ENCODE data around the gene STK11.

DNA sequence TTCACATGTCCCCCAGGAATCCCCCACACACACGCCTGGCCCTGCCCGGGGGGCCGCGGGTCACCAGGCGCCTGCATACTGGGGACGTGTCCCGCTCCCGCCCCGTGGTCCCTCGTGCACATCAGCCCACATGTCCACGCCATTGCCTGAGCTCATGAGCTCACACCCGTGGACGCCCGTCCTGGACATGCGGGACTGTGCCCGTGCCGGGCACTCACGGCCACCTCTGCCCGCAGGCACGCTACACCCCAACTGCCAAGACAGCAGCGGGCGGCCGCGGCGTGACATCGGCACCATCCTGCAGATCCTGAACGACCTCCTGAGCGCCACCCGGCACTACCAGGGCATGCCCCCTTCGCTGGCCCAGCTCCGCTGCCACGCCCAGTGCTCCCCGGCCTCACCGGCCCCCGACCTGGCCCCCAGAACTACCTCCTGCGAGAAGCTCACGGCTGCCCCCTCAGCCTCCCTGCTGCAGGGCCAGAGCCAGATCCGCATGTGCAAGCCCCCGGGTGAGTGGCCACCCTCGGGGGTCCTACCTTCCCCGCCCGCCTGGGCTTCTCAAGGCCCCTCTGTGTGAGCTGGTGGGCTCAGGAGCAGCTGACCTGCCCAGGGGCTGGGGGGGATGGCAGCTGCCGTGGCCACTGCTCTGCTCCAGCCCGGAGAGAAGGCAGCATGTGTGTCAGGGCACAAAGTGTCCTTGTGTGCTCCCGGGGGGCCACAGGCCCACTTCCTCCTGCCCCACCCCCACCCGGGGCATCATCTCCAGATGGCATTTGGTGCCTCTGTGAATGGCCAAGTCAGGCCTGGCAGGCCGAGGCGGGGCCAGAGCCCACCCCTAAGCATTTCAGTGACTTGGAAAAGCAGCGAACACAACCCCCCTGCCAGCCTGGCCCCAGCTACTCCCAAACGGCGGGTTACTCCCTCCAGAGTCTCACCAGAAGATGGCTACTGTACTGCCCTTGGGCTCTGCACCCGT, 49.9 kb downstream of the STK11 start:
- TF ChIP-seq, protein P1, sequence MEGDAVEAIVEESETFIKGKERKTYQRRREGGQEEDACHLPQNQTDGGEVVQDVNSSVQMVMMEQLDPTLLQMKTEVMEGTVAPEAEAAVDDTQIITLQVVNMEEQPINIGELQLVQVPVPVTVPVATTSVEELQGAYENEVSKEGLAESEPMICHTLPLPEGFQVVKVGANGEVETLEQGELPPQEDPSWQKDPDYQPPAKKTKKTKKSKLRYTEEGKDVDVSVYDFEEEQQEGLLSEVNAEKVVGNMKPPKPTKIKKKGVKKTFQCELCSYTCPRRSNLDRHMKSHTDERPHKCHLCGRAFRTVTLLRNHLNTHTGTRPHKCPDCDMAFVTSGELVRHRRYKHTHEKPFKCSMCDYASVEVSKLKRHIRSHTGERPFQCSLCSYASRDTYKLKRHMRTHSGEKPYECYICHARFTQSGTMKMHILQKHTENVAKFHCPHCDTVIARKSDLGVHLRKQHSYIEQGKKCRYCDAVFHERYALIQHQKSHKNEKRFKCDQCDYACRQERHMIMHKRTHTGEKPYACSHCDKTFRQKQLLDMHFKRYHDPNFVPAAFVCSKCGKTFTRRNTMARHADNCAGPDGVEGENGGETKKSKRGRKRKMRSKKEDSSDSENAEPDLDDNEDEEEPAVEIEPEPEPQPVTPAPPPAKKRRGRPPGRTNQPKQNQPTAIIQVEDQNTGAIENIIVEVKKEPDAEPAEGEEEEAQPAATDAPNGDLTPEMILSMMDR (IDR thresholded peaks at IDR 0.05 in 8 of 11, conservative IDR thresholded peaks at IDR 0.05 in 3 of 11), result peak in 1 of 11 experiments; percentile 6
- TF ChIP-seq POLR2AphosphoS5 (IDR thresholded peaks at IDR 0.05) (peak in 2 of 3 donors; percentile 64 to 86), POLR2A (IDR thresholded peaks at IDR 0.05) (no peak)
